ENCODE results near the gene RGS3.

Gene RGS3

GRCh38 chr9:113514061-113514460 is 50.5 kb downstream of the RGS3 start:
- FAIRE-seq = no peak

- no peak for FAIRE-seq
These were observed 51.2 kb downstream of the RGS3 start for GRCh38 chr9:113514748-113515147.

GRCh38 chr9:113515862-113516261 is 52.3 kb downstream of the RGS3 start:
- FAIRE-seq = no peak

- FAIRE-seq = no peak
These were observed 53.5 kb downstream of the RGS3 start for GRCh38 chr9:113516840-113517577.

- FAIRE-seq = peak; percentile 27
These were observed 56.0 kb downstream of the RGS3 start for GRCh38 chr9:113519426-113520108.

GRCh38 chr9:113520109-113520642 is 56.6 kb downstream of the RGS3 start:
- no peak for FAIRE-seq

- no peak for FAIRE-seq
These were observed 58.2 kb downstream of the RGS3 start for GRCh38 chr9:113521693-113522255.

GRCh38 chr9:113522419-113522818 is 58.9 kb downstream of the RGS3 start:
- no peak for FAIRE-seq

- no peak for FAIRE-seq
These were observed 59.3 kb downstream of the RGS3 start for GRCh38 chr9:113522858-113523257.

GRCh38 chr9:113523421-113524141 is 60.1 kb downstream of the RGS3 start:
- FAIRE-seq = no peak

- FAIRE-seq = no peak
These were observed 60.9 kb downstream of the RGS3 start for GRCh38 chr9:113524468-113524867.

- FAIRE-seq = no peak
These were observed 61.7 kb downstream of the RGS3 start for GRCh38 chr9:113525205-113525604.

GRCh38 chr9:113525831-113526230 is 62.3 kb downstream of the RGS3 start:
- FAIRE-seq = no peak

GRCh38 chr9:113526231-113526746 is 62.8 kb downstream of the RGS3 start:
- FAIRE-seq = no peak

- FAIRE-seq = no peak
These were observed 63.3 kb downstream of the RGS3 start for GRCh38 chr9:113526841-113527240.

- FAIRE-seq = no peak
These were observed 64.6 kb downstream of the RGS3 start for GRCh38 chr9:113528088-113528487.

- no peak for FAIRE-seq
These were observed 65.3 kb downstream of the RGS3 start for GRCh38 chr9:113528811-113529210.

GRCh38 chr9:113529336-113530009 is 65.9 kb downstream of the RGS3 start:
- no peak for FAIRE-seq

- no peak for FAIRE-seq
These were observed 66.6 kb downstream of the RGS3 start for GRCh38 chr9:113530022-113530635.

- FAIRE-seq = no peak
These were observed 67.4 kb downstream of the RGS3 start for GRCh38 chr9:113530942-113531341.

GRCh38 chr9:113531919-113532808 is 68.6 kb downstream of the RGS3 start:
- no peak for FAIRE-seq

Data from islet of Langerhans (tissue), 1 donor.